ENCODE results near the gene GPR171. TPM values are rescaled to one million over a fixed set of nuclear protein-coding genes. Genes with fewer than 3 reads are reported as not detected.

Gene GPR171
- total and polyA plus RNA-seq, 12 donors, result 0.31 to 3.7 (median 0.50) TPM; not detected in 6

- Histone ChIP-seq H3K36me3 (no peaks in the 10 kb centered on the region), H3K4me1 (peaks cover 0 to 8% (median 0%) of the 10 kb centered on the region in 9 donors), H3K4me3 (no peak overlapping the region), H3K27me3 (no peaks in the 10 kb centered on the region), H3K9me3 (no peaks in the 10 kb centered on the region), H3K27ac (no peak overlapping the region)
- intact Hi-C loops (cut with DNase I), result loop anchor here in 1 of 10 donors (10.0 kb wide), 1 partner anchor 61 kb away; no protein-coding TSS in a partner anchor
- 70 to 77% methylated on average over 8 of the region's 8 CpGs for WGBS, 2 donors
- TF ChIP-seq, protein P1, sequence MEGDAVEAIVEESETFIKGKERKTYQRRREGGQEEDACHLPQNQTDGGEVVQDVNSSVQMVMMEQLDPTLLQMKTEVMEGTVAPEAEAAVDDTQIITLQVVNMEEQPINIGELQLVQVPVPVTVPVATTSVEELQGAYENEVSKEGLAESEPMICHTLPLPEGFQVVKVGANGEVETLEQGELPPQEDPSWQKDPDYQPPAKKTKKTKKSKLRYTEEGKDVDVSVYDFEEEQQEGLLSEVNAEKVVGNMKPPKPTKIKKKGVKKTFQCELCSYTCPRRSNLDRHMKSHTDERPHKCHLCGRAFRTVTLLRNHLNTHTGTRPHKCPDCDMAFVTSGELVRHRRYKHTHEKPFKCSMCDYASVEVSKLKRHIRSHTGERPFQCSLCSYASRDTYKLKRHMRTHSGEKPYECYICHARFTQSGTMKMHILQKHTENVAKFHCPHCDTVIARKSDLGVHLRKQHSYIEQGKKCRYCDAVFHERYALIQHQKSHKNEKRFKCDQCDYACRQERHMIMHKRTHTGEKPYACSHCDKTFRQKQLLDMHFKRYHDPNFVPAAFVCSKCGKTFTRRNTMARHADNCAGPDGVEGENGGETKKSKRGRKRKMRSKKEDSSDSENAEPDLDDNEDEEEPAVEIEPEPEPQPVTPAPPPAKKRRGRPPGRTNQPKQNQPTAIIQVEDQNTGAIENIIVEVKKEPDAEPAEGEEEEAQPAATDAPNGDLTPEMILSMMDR (IDR thresholded peaks at IDR 0.05), result no peak
- DNase-seq (no peak), ATAC-seq (no peak)
These were observed 47.4 kb downstream of the GPR171 start for GRCh38 chr3:151155409-151156128.

- TF ChIP-seq, protein P1 (IDR thresholded peaks at IDR 0.05), result no peak
- no peaks in the 10 kb centered on the region for H3K27me3 ChIP-seq
- H3K4me3 ChIP-seq, result no peak overlapping the region
- DNase-seq (no peak), ATAC-seq (no peak)
- no peaks in the 10 kb centered on the region for H3K9me3 ChIP-seq
- WGBS, 2 donors, result 89 to 91% methylated on average over 6 of the region's 6 CpGs
- no peak overlapping the region for H3K27ac ChIP-seq
- peaks cover 0 to 8% (median 0%) of the 10 kb centered on the region in 9 donors for H3K4me1 ChIP-seq
- no peaks in the 10 kb centered on the region for H3K36me3 ChIP-seq
- intact Hi-C loops (cut with DNase I), result loop anchor here in 1 of 10 donors (10.0 kb wide), 1 partner anchor 60 kb away; no protein-coding TSS in a partner anchor
These were observed 48.5 kb downstream of the GPR171 start for GRCh38 chr3:151154566-151154965.

DNA sequence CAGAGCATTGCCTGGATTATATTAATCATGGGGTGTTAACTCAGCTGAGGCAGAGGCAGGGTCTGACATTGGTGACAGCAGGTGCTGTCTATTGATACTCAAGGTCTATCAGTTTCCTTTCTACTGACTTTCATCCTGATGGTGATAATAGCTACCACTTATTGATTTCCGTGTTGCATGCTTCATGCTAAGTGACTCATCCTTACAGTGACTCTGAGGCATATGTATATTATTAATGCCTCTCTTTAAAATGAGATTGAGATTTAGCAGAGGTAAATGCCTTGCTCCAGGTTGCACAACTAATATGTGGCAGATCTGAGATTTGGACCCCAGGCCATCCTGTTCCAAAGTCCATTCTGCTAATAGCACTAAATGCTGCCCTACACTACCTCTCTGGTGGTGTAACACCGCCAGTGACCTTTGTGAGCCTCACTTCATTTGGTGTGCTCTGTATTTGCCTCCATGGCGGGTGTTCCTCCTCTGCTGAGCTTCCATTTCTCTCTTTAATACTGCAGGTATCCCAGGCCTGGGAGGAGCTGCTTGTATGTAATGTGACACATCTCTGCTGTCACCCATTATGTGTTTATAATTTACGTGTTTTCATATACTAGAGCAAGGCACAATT is 50.4 kb downstream of the GPR171 start:
- Histone ChIP-seq H3K9me3 (no peaks in the 10 kb centered on the region), H3K4me3 (no peak overlapping the region), H3K27me3 (no peaks in the 10 kb centered on the region), H3K4me1 (peaks cover 0 to 8% (median 0%) of the 10 kb centered on the region in 9 donors), H3K36me3 (no peaks in the 10 kb centered on the region), H3K27ac (no peak overlapping the region)
- DNase-seq (no peak), ATAC-seq (no peak)
- intact Hi-C loops (cut with DNase I), result loop anchor here in 1 of 10 donors (10.0 kb wide), 1 partner anchor 58 kb away; no protein-coding TSS in a partner anchor
- TF ChIP-seq, protein P1 (IDR thresholded peaks at IDR 0.05), result no peak
- WGBS, 2 donors, result 96% methylated on average over 4 of the region's 4 CpGs

Other genes with a start within 250 kb of the GPR171 start
- gene CLRN1, start 230.5 kb downstream of the GPR171 start, total RNA-seq, result not detected
- not detected for gene CLRN1, start 230.5 kb downstream of the GPR171 start, polyA plus RNA-seq
- gene MED12L, start 117.6 kb downstream of the GPR171 start, total RNA-seq, result 1 to 10 TPM in 5 of 10 donors, under 1 TPM in 5; 0.05 to 4.5 (median 0.98) TPM
- under 1 TPM; 0.03 to 0.07 TPM for gene MED12L, start 117.6 kb downstream of the GPR171 start, polyA plus RNA-seq
- gene P2RY14, start 75.3 kb upstream of the GPR171 start, total RNA-seq, result 1 to 10 TPM; 1.5 to 5.3 (median 2.7) TPM
- gene P2RY14, start 75.3 kb upstream of the GPR171 start, polyA plus RNA-seq, result 1 to 10 TPM in 1 of 2 donors, under 1 TPM in 1; 0.72 to 4.0 TPM
- gene GPR87, start 113.6 kb upstream of the GPR171 start, total RNA-seq, result not detected
- under 1 TPM in 1 of 2 donors, not detected in 1; 0.01 TPM for gene GPR87, start 113.6 kb upstream of the GPR171 start, polyA plus RNA-seq
- gene P2RY13, start 126.3 kb upstream of the GPR171 start, total RNA-seq, result 1 to 10 TPM in 2 of 10 donors, under 1 TPM in 8; 0.26 to 4.9 (median 0.44) TPM
- gene P2RY13, start 126.3 kb upstream of the GPR171 start, polyA plus RNA-seq, result under 1 TPM; 0.14 to 0.15 TPM
- 1 to 10 TPM in 4 of 10 donors, under 1 TPM in 5, not detected in 1; 0.33 to 3.1 (median 0.81) TPM for gene P2RY12, start 181.5 kb upstream of the GPR171 start, total RNA-seq
- under 1 TPM; 0.33 to 0.37 TPM for gene P2RY12, start 181.5 kb upstream of the GPR171 start, polyA plus RNA-seq